Superior temporal gyrus (tissue), 1 donor: ENCODE data around the gene KRTAP9-2.
"Not testable (repeated sequence)": the region's sequence is repeated elsewhere in the genome, so short reads cannot be mapped to it uniquely, and the experiment has no call there.

ENCODE experiments used
- DNase-seq: peaks from one replicate; pipeline ENCODE4 v3.0.0-alpha.2; 2016; ENCODE audit errors: extremely low spot score

Gene KRTAP9-2, protein sequence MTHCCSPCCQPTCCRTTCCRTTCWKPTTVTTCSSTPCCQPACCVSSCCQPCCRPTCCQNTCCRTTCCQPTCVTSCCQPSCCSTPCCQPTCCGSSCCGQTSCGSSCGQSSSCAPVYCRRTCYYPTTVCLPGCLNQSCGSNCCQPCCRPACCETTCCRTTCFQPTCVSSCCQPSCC

DNA sequence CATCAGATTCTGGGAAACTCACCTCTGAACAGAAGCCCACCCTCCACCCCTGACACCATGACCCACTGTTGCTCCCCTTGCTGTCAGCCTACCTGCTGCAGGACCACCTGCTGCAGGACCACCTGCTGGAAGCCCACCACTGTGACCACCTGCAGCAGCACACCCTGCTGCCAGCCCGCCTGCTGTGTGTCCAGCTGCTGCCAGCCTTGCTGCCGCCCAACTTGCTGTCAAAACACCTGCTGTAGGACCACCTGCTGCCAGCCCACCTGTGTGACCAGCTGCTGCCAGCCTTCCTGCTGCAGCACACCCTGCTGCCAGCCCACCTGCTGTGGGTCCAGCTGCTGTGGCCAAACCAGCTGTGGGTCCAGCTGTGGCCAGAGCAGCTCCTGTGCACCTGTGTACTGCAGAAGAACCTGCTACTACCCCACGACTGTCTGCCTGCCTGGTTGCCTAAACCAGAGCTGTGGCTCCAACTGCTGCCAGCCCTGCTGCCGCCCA lies at the start of gene KRTAP9-2:
Gene KRTAP9-2 (plus strand): TSS at position 51 of the 498 bp plus-strand sequence. CDS start 7 bp downstream, at position 58.
- DNase-seq: not testable (repeated sequence)

DNA sequence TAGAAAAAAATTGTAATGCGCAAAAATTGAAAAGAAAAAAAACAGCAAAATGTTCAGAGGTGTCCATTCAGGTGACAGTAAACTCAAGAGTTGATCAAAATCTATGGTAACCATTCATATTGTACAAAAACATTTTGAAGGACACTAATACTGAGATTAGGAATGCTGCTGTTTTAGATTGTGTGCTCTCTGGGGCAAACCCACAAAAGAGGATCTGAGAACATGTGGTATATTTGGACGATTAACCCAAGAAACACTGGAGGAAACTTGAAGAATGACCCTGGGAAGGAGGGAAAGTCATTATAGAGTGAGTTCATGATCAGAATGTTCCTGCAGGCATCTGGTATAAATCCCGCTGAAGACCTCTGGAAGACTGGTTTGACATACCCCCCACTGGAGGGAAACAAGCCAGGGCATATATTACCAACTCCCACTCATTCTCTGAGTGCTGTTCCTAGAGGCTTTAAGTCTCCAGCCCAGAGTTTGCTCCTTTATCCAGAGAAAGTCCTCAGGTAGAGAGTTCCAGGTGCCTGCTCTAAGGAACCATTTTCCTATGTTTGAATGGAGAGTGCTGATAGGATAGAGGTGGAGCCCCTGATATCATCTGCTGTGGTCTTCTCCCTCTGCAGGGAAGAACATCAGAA lies 49.6 kb upstream of the KRTAP9-2 start:
- no peak for DNase-seq

DNA sequence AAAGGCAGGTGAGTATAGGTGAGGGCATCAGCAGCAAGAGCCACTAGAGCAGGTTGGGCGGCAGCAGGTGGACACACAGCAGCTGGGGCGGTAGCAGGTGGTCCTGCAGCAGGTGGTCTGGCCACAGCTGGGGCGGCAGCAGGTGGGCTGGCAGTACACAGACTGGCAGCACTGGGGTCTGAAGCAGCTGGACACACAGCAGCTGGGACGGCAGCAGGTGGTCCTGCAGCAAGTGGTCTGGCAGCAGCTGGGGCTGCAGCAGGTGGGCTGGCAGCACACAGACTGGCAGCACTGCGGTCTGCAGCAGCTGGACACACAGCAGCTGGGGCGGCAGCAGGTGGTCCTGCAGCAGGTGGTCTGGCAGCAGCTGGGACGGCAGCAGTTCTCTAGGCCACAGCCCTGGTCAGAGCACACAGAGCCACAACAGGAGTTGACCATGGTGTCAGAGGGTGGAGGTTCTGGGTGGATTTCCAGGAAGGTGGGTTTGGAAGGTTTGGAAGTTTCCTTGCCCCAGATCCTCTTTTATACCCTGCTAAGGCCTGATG lies 48.6 kb upstream of the KRTAP9-2 start, which contains the start of gene KRTAP4-2:
Gene KRTAP4-2 (minus strand): TSS at position 495 of the 545 bp plus-strand sequence. CDS start 57 bp downstream, at position 438.
- no peak for DNase-seq

DNA sequence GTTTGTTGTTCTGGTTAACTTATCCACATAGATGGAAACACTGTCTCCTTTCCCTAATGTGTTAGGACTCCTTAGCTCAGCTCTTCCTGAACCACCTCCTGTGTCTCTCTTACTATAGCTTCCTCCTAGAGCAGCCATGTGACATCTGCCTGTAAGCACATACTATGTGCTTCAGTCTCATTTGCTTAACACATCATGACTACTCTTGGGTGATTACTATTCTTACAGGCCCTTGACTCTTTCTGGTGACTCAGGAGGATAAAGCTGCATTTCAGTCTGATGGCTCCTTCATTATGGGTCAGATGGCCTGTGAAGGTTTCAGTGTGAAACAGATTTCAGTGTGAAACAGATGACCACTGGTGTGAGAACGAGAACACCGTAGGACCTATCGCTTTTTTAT lies 48.1 kb upstream of the KRTAP9-2 start:
- DNase-seq: no peak

DNA sequence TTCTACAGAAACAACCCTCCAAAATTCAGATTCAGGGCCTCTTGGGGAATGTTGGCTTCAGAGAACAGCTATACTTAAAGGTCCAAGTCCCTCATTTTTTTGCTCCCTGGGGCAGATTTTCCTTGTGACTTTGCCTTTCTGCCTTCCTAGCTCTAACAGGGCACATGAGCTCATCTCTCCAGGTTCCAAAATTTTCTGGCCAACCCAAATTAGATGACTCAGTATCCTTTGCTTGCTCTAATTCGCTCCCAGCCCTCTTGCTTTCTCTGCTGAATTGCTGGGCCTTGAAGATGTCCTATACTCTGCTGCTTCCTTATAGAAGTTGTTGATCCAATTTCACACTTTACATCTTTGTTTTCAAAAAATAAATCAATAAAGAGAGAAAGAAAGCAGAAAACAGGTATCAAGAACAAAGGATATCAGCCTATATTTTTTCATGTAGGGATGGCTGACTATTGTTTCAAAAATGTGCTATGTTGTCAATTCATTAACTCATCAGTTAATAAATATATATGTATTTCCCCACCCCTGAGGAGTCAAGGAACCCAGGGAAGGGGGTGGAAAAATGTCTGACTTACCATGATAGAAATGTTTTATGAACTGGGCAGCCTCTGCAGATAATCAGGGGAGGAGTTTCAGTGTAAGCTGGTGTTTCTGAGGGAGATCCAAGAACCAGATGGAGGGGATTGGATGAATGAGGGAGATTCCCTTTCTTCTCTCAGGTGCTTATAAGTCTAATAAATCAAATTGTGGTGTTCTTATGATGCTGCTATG lies 47.4 kb upstream of the KRTAP9-2 start:
- no peak for DNase-seq

DNA sequence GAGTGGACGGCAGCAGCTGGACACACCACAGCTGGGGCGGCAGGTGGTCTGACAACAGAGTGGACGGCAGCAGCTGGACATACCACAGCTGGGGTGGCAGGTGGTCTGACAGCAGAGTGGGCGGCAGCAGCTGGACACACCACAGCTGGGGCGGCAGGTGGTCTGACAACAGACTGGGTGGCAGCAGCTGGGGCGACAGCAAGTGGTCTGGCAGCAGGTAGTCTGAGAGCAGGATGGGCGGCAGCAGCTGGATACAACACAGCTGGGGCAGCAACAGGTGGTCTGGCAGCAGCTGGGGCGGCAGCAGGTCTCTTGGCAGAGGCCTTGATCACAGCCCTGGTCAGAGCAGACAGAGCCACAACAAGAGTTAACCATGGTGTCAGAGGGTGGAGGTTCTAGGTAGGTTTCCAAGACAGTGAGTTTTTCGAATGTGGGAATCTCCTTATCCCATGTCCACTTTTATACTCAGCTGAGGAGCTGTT lies 41.9 kb upstream of the KRTAP9-2 start, which contains the start of gene KRTAP4-1:
Gene KRTAP4-1 (minus strand): TSS at position 432 of the 482 bp plus-strand sequence. CDS start 57 bp downstream, at position 375.
- DNase-seq: no peak

DNA sequence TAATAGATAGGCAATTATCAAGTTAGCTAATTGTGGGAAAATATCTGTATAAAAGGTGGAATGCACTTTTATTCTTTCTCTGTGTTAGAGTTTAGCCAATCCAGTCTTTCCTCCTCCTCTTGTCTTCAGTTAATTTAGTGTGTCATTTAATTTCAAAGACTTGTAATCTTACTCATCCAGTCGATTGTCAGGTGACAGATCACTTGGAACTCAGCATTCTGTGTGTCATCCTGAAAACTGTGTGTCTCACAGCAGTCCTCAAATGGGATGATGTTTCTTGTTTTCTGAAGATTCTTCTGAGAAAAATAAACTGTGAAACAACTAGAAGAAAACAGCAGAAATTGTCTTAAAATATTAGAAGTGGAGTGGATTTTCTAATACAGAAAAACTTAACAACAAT lies 41.4 kb upstream of the KRTAP9-2 start:
- DNase-seq: no peak

DNA sequence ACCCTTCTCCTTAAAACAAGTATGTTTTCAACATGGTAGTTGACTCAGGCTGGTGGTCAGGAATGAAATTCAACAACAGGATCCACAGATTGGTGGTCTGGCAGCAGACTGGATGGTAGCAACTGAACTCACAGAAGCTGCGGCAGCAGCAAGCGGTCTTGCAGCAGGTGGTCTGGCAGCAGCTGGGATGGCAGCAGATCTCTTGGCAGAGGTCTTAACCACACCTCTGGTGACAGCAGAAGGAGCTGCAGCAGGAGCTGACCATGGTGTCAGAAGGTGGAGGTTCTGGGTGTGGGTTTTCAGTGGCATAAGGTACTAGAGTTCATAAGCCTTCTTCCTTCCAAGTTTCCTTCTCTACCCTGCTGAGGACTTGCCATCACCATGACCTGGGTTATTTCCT lies 39.6 kb upstream of the KRTAP9-2 start:
- no peak for DNase-seq

DNA sequence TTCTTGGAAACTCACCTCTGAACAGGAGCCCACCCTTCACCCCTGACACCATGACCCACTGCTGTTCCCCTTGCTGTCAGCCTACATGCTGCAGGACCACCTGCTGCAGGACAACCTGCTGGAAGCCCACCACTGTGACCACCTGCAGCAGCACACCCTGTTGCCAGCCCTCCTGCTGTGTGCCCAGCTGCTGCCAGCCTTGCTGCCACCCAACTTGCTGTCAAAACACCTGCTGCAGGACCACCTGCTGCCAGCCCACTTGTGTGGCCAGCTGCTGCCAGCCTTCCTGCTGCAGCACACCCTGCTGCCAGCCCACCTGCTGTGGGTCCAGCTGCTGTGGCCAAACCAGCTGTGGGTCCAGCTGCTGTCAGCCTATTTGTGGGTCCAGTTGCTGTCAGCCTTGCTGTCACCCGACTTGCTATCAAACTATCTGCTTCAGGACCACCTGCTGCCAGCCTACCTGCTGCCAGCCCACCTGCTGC lies 36.6 kb upstream of the KRTAP9-2 start, which contains the start of gene KRTAP9-1:
Gene KRTAP9-1 (plus strand): TSS at position 51 of the 482 bp plus-strand sequence. CDS start 0 bp downstream, at position 51.
- not testable (repeated sequence) for DNase-seq

DNA sequence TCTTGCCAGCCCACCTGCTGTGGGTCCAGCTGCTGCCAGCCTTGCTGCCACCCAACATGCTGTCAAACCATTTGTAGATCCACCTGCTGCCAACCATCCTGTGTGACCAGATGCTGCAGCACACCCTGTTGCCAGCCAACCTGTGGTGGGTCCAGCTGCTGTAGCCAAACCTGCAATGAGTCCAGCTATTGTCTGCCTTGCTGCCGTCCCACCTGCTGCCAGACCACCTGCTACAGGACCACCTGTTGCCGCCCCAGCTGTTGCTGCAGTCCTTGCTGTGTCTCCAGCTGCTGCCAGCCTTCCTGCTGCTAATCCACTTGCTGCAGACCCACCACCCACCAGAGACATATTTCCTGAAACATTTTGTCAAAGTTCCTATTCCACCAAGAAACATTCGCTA lies 36.1 kb upstream of the KRTAP9-2 start:
- no peak for DNase-seq

DNA sequence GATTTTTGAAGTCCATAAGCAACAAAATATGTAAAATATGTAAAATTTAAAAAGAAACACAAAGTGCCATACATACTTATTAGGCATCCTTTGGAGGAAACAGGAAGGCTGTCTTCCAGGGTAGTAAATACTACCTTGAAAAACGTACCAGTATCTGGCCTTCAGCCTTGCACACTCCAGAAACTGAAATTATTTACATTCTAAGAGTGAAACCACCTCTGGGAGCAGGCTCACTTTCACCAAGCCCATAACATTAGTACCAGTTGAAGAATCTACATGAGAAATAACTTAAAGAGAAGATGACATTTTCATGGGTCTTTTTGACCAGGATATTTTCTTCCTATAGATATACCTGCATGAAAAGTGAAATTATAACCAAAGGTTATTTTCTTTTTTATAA lies 30.4 kb upstream of the KRTAP9-2 start:
- no peak for DNase-seq

DNA sequence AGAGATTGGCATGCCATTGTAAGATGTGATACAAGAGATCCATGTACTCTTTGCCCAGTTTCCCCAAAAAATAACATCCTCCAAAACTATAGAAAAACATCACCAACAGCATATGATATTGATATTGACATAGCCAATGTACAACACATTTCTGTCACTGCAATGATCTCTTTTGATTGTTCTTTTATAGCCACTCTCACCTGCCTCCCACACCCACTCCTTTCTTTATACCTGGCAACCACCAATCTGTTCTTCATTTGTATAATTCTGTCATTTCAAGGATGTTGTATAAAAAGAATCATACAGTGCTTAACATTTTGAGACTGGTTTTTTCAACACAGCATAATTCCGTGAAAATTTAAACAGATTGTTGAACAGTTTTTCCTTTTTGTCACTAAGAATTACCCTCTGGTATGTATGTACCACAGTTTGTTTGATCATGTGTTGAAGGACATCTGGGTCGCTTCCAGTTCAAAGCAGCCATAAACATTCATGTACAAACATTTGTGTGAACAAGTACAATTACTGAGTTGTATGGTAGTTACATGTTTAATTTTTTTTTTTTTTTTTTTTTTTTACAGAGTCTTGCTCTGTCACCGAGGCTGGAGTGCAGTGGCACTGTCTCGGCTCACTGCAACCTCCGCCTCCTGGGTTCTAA lies 26.9 kb upstream of the KRTAP9-2 start:
- no peak for DNase-seq

DNA sequence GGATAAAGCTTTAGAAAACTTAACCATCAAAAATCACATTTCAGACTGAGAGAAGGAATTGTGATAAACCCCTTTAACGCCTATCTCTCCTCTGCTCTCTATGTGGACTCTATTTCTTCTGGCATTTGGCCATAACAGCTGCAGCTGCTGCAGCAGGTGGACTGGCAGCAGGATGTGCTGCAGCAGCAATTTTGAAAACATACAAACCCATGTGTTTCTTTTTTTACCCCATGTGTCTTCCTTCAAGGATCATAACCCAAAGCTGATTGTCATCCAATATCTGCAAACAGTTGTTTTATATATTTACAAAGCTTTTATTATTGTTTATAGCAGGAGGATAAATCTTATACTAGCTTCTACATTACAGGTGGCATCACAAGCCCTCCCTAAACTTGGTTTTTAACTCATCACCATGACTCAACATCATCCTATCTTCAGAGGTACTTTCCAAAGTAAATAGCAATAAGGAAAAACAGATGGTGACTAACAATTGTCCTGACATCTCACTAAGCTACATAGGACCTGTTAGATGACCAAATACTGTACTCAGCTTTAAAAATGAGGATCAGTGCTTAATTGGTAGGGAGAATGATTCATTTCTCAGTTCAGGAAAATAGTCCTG lies 14.5 kb upstream of the KRTAP9-2 start:
- no peak for DNase-seq

DNA sequence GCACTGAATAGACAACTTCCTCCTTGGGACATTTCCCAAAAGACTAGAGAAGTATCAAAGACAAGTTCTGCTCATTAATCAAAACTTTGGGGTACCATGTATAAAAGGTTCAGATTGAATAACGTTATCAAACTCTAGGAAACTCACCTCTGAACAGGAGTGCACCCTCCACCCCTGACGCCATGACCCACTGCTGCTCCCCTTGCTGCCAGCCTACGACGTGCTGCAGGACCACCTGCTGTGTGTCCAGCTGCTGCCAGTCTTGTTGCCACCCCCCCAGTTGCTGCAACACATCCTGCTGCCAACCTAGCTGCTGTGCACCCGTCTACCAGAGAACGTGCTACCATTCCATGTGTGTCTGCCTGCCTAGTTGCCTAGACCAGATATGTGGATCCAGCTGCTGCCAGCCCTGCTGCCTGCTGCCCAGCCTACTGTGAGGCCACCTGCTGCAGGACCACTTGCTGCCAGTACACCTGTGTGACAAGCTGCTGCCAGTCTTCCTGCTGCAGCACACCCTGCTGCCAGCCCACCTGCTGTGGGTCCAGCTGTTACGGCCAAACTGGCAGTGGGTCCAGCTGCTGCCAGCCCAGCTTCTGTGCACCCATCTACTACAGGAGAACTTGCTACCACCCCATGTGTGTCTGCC lies 13.8 kb upstream of the KRTAP9-2 start:
- no peak for DNase-seq

DNA sequence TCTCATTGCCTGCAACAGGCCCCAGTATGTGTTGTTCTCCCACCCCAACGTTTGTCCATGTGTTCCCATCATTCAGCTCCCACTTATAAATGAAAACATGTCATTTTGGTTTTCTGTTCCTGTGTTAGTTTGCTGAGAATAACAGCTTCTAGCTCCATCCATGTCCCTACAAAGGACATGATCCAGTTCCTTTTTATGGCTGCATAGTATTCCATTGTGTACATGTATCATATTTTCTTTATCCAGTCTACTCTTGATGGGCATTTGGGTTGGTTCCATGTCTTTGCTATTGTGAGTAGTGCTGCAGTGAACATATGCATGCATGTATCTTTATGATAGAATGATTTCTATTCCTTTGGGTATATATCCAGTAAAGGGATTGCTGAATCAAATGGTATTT lies 10.8 kb upstream of the KRTAP9-2 start:
- DNase-seq: no peak

DNA sequence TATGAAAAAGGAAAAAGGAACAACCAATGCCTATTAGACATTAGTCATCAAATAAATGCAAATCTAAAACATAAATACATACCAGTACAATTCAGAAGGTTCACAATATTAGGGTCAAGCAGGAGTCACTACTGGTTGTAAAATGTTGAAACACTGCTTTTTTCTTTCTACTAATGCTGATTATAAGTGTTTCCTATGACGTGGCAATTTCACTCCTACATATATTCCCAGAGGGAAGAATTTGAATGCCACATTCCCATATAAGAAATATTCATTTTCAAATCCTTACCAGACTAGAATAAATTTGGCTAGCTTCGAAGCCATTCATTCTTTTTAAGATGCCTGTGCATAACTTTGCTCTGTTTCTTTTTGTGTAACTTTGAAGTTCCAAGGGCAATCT lies 2.6 kb upstream of the KRTAP9-2 start:
- no peak for DNase-seq

DNA sequence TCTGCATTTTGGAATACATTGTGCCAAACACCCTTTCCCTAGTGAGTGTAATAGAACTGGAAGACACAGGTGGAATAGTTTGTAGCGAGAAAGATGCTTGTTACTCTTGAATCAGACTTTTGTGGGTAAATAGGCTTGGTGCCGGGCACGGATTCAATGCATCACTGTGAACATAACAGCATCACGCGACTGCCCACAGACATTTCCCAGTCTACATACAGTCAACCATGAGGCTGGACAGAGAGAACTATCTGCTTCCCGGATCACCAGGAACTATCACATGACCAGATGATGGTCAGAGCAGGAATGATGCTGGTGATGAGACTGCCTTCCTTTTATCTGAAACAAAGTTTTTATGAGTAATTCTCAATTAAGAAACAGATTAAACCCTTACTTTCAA lies 397 bp upstream of the KRTAP9-2 start:
- DNase-seq: no peak

DNA sequence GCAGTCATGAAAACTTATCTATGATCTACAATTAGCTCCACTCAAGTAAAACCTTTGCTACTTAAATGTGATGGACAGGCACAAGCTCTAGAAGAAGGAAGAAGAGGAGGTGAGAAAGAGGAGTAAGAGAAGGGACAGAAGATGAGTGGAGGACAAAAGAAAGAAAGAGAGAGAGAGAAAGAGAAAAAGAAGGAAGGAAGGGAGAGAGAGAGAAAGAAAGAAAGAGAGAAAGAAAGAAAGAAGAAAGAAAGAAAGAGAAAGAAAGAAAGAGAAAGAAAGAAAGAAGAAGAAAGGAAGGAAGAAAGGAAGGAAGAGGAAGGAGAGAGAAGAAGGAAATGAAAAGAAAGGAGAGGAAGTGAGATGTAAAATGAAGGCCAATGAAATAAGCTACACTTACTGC lies 3.6 kb downstream of the KRTAP9-2 start:
- DNase-seq: no peak

DNA sequence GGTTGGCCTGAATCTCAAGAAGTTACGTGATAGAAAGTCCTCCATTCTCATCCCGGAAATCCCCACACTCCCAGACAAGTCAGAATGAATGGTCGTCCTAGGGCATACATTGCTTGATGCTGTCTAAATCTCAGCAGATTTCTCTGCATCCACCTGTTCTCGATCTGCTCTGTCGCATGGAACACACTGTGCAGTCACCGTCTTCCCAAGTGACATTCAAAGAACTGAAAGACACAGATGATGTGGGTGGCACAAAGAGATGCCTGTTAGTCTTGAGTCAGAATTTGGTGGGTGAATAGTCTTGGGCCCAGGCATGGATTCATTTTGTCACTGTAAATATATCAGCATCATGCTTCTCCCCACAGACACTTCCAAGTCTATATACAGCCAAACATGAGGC lies 5.3 kb downstream of the KRTAP9-2 start:
- no peak for DNase-seq

DNA sequence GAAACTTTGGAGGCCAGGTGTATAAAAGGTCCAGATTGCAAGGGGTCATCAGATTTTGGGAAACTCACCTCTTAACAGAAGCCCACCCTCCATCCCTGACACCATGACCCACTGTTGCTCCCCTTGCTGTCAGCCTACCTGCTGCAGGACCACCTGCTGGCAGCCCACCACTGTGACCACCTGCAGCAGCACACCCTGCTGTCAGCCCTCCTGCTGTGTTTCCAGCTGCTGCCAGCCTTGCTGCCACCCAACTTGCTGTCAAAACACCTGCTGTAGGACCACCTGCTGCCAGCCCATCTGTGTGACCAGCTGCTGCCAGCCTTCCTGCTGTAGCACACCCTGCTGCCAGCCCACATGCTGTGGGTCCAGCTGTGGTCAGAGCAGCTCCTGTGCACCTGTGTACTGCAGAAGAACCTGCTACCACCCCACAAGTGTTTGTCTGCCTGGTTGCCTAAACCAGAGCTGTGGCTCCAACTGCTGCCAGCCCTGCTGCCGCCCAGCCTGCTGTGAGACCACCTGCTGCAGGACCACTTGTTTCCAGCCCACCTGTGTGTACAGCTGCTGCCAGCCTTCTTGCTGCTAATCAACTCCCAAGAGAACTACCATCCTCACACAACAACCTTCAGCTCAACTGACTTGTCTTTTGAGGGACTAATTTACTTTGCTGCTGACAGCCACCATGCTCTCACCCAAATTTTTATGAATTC lies 6.1 kb downstream of the KRTAP9-2 start, which contains the start of gene KRTAP9-3:
Gene KRTAP9-3 (plus strand): TSS at position 51 of the 707 bp plus-strand sequence. CDS start 53 bp downstream, at position 104.
- not testable (repeated sequence) for DNase-seq
